ENCODE results near the gene TPRX1. TPM values are rescaled to one million over a fixed set of nuclear protein-coding genes. Genes with fewer than 3 reads are reported as not detected.

The TPRX1 gene
- total and polyA plus RNA-seq, 2 of the 4 experiments (the other 2 are of a cell fraction) = not detected

- dilution Hi-C loops (cut with HindIII; ENCODE audit: low sequenced_read_pairs, unreplicated experiment) = no loop called here
- no peak overlapping the region for H4K8ac ChIP-seq (ENCODE audit: low read depth in 2 of 2, low read length in 2 of 2)
- no peaks in the 10 kb centered on the region for H3K4me1 ChIP-seq (ENCODE audit: control insufficient read depth, insufficient read depth, low read length)
- H3K23ac ChIP-seq (ENCODE audit: low read depth, low read length) = no peak overlapping the region
- H3K4ac ChIP-seq (ENCODE audit: low read depth, low read length) = no peak overlapping the region
- intact Hi-C loops (cut with micrococcal nuclease) = loop anchor here (1.0 kb wide), 1 partner anchor 49 kb away; no protein-coding TSS in a partner anchor
- DNase-seq (no peak), ATAC-seq (ENCODE audit: low read depth) (no peak)
- no peak overlapping the region for H2BK5ac ChIP-seq (ENCODE audit: low read depth, low read length, poor library complexity, severe bottlenecking)
- H2BK20ac ChIP-seq (ENCODE audit: low read depth, low read length) = no peak overlapping the region
- no peak overlapping the region for H2BK15ac ChIP-seq (ENCODE audit: low read depth, low read length)
- H3K56ac ChIP-seq (ENCODE audit: extremely low read depth, insufficient read depth, low read length) = no peak overlapping the region
- H3K4me2 ChIP-seq (ENCODE audit: low read depth, low read length) = no peak overlapping the region
- no peak overlapping the region for H2AK9ac ChIP-seq (replicated peaks; ENCODE audit: low read depth, low read length, poor library complexity)
- peaks cover 6% of the 10 kb centered on the region; the same call in 1 of the 2 replicates for H3K27me3 ChIP-seq (ENCODE audit: control insufficient read depth, insufficient read depth, low read length)
- no peak overlapping the region for H3K9ac ChIP-seq (ENCODE audit: low read depth, low read length)
- H3K27ac ChIP-seq (ENCODE audit: insufficient read depth, low read length) = no peak overlapping the region
- H2AFZ ChIP-seq (replicated peaks; ENCODE audit: low read length, poor library complexity) = no peak overlapping the region
- no peak overlapping the region for H4K5ac ChIP-seq (ENCODE audit: low read depth, low read length)
- no peaks in the 10 kb centered on the region for H3K79me1 ChIP-seq (ENCODE audit: low read depth in 1 of 2, low read length in 2 of 2)
- H4K91ac ChIP-seq (ENCODE audit: insufficient read depth, low read depth, low read length) = no peak overlapping the region
- TF ChIP-seq RCOR1 (IDR thresholded peaks at IDR 0.05; ENCODE audit: insufficient replicate concordance, low read length) (no peak), BHLHE40 (IDR thresholded peaks at IDR 0.05; ENCODE audit: low read depth, low read length) (no peak), FOS (IDR thresholded peaks at IDR 0.05; ENCODE audit: low read depth, low read length) (no peak), CTCF (conservative IDR thresholded peaks at IDR 0.05; ENCODE audit: low read depth, low read length) (no peak), MXI1 (IDR thresholded peaks at IDR 0.05; ENCODE audit: borderline replicate concordance, low read depth, low read length) (no peak), MAZ (IDR thresholded peaks at IDR 0.05; ENCODE audit: borderline replicate concordance, low read depth, low read length) (no peak), CEBPB (IDR thresholded peaks at IDR 0.05; ENCODE audit: low read depth, low read length) (no peak), NFE2L2 (IDR thresholded peaks at IDR 0.05; ENCODE audit: low read depth, low read length) (no peak), RAD21 (IDR thresholded peaks at IDR 0.05; ENCODE audit: low read length) (no peak), SMC3 (IDR thresholded peaks at IDR 0.05; ENCODE audit: low read depth, low read length) (no peak), MAFK (IDR thresholded peaks at IDR 0.05; ENCODE audit: low read depth, low read length) (no peak), CHD1 (IDR thresholded peaks at IDR 0.05; ENCODE audit: low read depth, low read length) (no peak), POLR2A (IDR thresholded peaks at IDR 0.05; ENCODE audit: low read depth, low read length) (no peak), RFX5 (IDR thresholded peaks at IDR 0.05; ENCODE audit: low read depth, low read length) (no peak)
- TF ChIP-seq, protein P1, sequence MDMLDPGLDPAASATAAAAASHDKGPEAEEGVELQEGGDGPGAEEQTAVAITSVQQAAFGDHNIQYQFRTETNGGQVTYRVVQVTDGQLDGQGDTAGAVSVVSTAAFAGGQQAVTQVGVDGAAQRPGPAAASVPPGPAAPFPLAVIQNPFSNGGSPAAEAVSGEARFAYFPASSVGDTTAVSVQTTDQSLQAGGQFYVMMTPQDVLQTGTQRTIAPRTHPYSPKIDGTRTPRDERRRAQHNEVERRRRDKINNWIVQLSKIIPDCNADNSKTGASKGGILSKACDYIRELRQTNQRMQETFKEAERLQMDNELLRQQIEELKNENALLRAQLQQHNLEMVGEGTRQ (IDR thresholded peaks at IDR 0.05; ENCODE audit: low read depth, low read length) = no peak
- TF ChIP-seq, protein P2, sequence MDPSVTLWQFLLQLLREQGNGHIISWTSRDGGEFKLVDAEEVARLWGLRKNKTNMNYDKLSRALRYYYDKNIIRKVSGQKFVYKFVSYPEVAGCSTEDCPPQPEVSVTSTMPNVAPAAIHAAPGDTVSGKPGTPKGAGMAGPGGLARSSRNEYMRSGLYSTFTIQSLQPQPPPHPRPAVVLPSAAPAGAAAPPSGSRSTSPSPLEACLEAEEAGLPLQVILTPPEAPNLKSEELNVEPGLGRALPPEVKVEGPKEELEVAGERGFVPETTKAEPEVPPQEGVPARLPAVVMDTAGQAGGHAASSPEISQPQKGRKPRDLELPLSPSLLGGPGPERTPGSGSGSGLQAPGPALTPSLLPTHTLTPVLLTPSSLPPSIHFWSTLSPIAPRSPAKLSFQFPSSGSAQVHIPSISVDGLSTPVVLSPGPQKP (IDR thresholded peaks at IDR 0.05; ENCODE audit: borderline replicate concordance, low read depth, low read length) = no peak
- POLR2A ChIA-PET (ENCODE audit: unreplicated experiment) = no interaction called here
- H3K9me1 ChIP-seq (ENCODE audit: insufficient read depth, low read length) = no peaks in the 10 kb centered on the region
- no peak overlapping the region for H3K18ac ChIP-seq (ENCODE audit: low read depth, low read length)
- no TSS peak for BruUV-seq (replicated peaks)
- WGBS, 2 experiments (ENCODE audit: extremely low coverage in 2 of 2, insufficient read length in 1 of 2) = 67% methylated on average over 1 of the region's 7 CpGs; no CpG with 5 or more reads in 1 of the 2 experiments
- H3K9me3 ChIP-seq (ENCODE audit: control insufficient read depth, insufficient read depth, low read length) = no peaks in the 10 kb centered on the region
- H2BK120ac ChIP-seq (ENCODE audit: low read depth, low read length) = no peak overlapping the region
- in situ Hi-C loops (cut with MboI; ENCODE audit: low sequenced_read_pairs) = no loop called here
- H2AK5ac ChIP-seq (ENCODE audit: low read depth, low read length) = no peak overlapping the region
- no peaks in the 10 kb centered on the region for H3K36me3 ChIP-seq (ENCODE audit: control insufficient read depth, insufficient read depth, low read length)
- CTCF ChIA-PET = interaction anchor here (0.6 kb wide), 1 partner anchor 19 kb away, joined by 3 read pairs; no protein-coding TSS in a partner anchor
- no peaks in the 10 kb centered on the region for H4K20me1 ChIP-seq (ENCODE audit: insufficient read depth, low read length)
- no peak overlapping the region for H3K4me3 ChIP-seq (ENCODE audit: insufficient read depth, low read depth, low read length)
- no peak overlapping the region for H3K14ac ChIP-seq (replicated peaks; ENCODE audit: low read depth, low read length)
Measured at GRCh38 chr19:47813995-47814328, 9.6 kb upstream of the TPRX1 start.

All from IMR-90 (cell line).